Urinary bladder (tissue), 4 donors: ENCODE results near the gene CEACAM21. TPM values are rescaled to one million over a fixed set of nuclear protein-coding genes. Genes with fewer than 3 reads are reported as not detected.

Source experiments
- DNase-seq: peaks from one replicate; pipeline ENCODE4 v3.0.0-alpha.2; 2015; ENCODE audit errors: extremely low spot score
- H3K27ac ChIP-seq: one replicate; pipeline ENCODE4 v1.5.1; 2013; ENCODE audit warnings: low read depth, mild to moderate bottlenecking, moderate library complexity
- H3K36me3 ChIP-seq: one replicate; pipeline ENCODE4 v1.6.1; 2013; ENCODE audit warnings: mild to moderate bottlenecking, moderate library complexity; ENCODE audit not compliant: insufficient read depth
- H3K4me1 ChIP-seq: one replicate; pipeline ENCODE4 v1.6.1; 2013; ENCODE audit warnings: mild to moderate bottlenecking, moderate library complexity; ENCODE audit not compliant: insufficient read depth
- H3K4me3 ChIP-seq: one replicate; pipeline ENCODE4 v1.5.1; 2013; ENCODE audit warnings: low read depth, low read length
- WGBS: extraction: QIAGEN DNeasy Blood & Tissue Kit; methylation state at CpG from one replicate; pipeline ENCODE4 v1.1.7; 2013; 5-methylcytosine and 5-hydroxymethylcytosine counted together
- polyA plus RNA-seq: library from polyadenylated mRNA; stranded (reverse); fragments of 200-250 nt; gene quantifications from one replicate; pipeline ENCODE4 v1.2.3, GENCODE V29; 2013
- total RNA-seq: library from RNA; depleted of rRNA; stranded (reverse); fragments of >200 nt; gene quantifications from one replicate; pipeline ENCODE4 v1.2.3, GENCODE V29; 2014
- donor health status: healthy with polysubstance abuse.
- donor health status: healthy.

Gene CEACAM21
- total RNA-seq (2.1 TPM), polyA plus RNA-seq (0.90 TPM)

- no peak within 1 kb of the TSS for H3K4me3 ChIP-seq
- WGBS: 22% methylated on average over 4 of the region's 4 CpGs
- H3K4me1 ChIP-seq: no peaks in the 10 kb centered on the region
- H3K36me3 ChIP-seq: no peaks in the 10 kb centered on the region
- no peak for DNase-seq
- no peak within 1 kb of the TSS for H3K27ac ChIP-seq
Measured at GRCh38 chr19:41575998-41576397, at the start of gene CEACAM21. Gene CEACAM21, plus strand, starts transcription at chr19:41576166. Its CDS starts 109 bp downstream, at chr19:41576275.

DNA sequence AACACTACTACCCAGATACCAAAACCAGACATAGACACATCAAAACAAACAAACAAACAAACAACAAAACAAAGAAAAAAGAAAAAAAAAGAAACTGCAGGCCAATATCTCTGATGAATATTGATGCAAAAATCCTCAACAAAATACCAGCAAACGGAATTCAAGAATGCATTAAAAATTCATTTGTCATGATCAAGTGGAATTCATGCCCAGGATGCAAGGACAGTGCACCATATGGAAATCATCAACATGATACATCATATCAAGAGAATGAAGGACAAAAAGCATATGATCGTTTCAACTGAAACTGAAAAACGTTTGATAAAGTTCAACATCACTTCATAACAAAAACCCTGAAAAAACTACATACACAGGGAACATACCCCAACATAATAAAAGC lies 48.9 kb upstream of the CEACAM21 start:
- H3K36me3 ChIP-seq: no peaks in the 10 kb centered on the region
- no peak overlapping the region for H3K27ac ChIP-seq
- no peaks in the 10 kb centered on the region for H3K4me1 ChIP-seq
- WGBS: 44% methylated on average over 3 of the region's 3 CpGs
- no peak for DNase-seq
- no peak overlapping the region for H3K4me3 ChIP-seq

DNA sequence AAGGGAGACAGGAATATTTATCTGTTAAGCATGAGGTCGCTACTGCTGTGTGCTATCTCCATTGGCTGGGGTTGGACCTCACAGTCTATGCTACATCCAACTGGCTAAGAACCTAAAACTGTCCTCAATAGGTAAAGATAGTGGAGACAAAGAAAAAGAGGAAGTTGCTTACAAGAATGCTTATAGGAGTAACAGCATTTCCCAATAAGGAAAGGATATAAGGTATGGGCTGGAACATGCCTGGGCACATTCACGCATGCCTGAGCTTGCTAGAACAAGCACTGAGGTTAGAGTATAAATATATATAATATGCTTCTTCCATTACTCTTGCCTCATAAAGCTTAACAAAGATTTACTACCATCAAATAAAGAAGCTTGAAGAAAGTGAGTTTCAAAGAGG lies 47.9 kb upstream of the CEACAM21 start:
- H3K4me3 ChIP-seq: no peak overlapping the region
- no peaks in the 10 kb centered on the region for H3K36me3 ChIP-seq
- no peak overlapping the region for H3K27ac ChIP-seq
- WGBS: 65% methylated on average over 2 of the region's 2 CpGs
- no peak for DNase-seq
- no peaks in the 10 kb centered on the region for H3K4me1 ChIP-seq

GRCh38 chr19:41529484-41530183 lies 46.3 kb upstream of the CEACAM21 start:
- H3K27ac ChIP-seq: no peak overlapping the region
- no peaks in the 10 kb centered on the region for H3K4me1 ChIP-seq
- no peaks in the 10 kb centered on the region for H3K36me3 ChIP-seq
- H3K4me3 ChIP-seq: no peak overlapping the region
- WGBS: 81% methylated on average over 4 of the region's 4 CpGs
- DNase-seq: no peak

- 77% methylated on average over 4 of the region's 4 CpGs for WGBS
- H3K36me3 ChIP-seq: no peaks in the 10 kb centered on the region
- H3K4me1 ChIP-seq: no peaks in the 10 kb centered on the region
- no peak overlapping the region for H3K4me3 ChIP-seq
- no peak for DNase-seq
- H3K27ac ChIP-seq: no peak overlapping the region
Measured at GRCh38 chr19:41530184-41530534, 45.8 kb upstream of the CEACAM21 start.

DNA sequence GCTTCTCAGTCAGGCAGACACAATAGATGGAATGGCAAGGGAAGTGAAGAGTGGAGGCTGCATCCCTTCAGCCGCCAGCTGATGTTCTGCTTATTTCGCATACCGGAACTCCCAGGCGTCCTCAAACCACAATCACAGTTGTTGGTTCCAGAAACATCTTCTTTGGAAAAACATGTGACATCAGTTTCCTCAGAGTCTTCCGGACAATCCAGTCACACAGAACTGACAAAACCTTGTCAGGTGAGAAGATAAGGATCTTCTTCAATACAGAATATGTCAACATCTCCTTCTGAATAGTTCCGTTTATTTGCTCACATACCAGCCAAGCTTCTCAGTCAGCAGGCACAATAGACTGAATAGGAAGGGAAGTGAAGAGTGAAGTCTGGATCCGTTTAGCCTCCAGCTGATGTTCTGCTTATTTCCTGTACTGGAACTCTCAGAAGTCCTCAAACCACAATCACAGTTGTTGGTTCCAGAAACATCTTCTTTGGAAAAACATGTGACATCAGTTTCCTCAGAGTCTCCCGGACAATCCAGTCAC lies 45.1 kb upstream of the CEACAM21 start:
- DNase-seq: no peak
- WGBS: 59% methylated on average over 8 of the region's 8 CpGs
- Histone ChIP-seq H3K4me1 (no peaks in the 10 kb centered on the region), H3K4me3 (no peak overlapping the region), H3K27ac (no peak overlapping the region), H3K36me3 (no peaks in the 10 kb centered on the region)

GRCh38 chr19:41531438-41532311 lies 44.3 kb upstream of the CEACAM21 start:
- no peak overlapping the region for H3K27ac ChIP-seq
- H3K4me1 ChIP-seq: no peaks in the 10 kb centered on the region
- H3K4me3 ChIP-seq: no peak overlapping the region
- 29% methylated on average over 13 of the region's 13 CpGs for WGBS
- peak; percentile 11 for DNase-seq
- H3K36me3 ChIP-seq: no peaks in the 10 kb centered on the region

- DNase-seq: no peak
- H3K4me1 ChIP-seq: no peaks in the 10 kb centered on the region
- no peak overlapping the region for H3K4me3 ChIP-seq
- H3K27ac ChIP-seq: no peak overlapping the region
- H3K36me3 ChIP-seq: no peaks in the 10 kb centered on the region
Measured at GRCh38 chr19:41532526-41532925, 43.4 kb upstream of the CEACAM21 start.

- Histone ChIP-seq H3K4me1 (no peaks in the 10 kb centered on the region), H3K27ac (no peak overlapping the region), H3K4me3 (no peak overlapping the region), H3K36me3 (no peaks in the 10 kb centered on the region)
- DNase-seq: no peak
- WGBS: 13% methylated on average over 1 of the region's 1 CpG
Measured at GRCh38 chr19:41533671-41534215, 42.2 kb upstream of the CEACAM21 start.

DNA sequence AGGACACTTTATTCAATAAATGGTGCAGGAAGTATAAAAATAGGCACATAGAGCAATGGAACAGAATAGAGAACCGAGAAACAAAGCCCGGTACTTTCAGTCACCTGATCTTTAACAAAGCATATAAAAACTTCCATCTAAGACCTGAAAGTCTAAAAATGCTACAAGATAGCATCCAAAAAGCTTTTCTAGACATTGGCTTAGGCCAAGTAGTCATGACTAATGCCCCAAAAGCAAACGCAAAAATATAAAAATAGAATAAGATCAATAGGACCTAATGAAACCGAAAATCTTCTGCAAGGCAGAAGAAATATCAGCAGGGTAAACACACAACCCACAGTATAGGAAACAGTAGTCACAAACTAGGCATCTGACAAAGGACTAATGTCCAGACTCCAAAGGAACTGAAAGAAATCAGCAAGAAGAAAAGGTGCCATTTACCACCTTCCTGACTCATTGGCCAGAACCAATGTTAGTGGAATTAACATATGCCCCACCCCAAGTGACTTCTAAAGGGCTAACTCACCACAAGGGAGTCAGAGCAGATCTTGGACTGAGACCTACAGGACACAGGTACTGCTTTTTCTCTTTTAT lies 40.8 kb upstream of the CEACAM21 start:
- H3K36me3 ChIP-seq: no peaks in the 10 kb centered on the region
- H3K4me3 ChIP-seq: no peak overlapping the region
- H3K4me1 ChIP-seq: no peaks in the 10 kb centered on the region
- WGBS: 68% methylated on average over 4 of the region's 4 CpGs
- DNase-seq: no peak
- no peak overlapping the region for H3K27ac ChIP-seq

DNA sequence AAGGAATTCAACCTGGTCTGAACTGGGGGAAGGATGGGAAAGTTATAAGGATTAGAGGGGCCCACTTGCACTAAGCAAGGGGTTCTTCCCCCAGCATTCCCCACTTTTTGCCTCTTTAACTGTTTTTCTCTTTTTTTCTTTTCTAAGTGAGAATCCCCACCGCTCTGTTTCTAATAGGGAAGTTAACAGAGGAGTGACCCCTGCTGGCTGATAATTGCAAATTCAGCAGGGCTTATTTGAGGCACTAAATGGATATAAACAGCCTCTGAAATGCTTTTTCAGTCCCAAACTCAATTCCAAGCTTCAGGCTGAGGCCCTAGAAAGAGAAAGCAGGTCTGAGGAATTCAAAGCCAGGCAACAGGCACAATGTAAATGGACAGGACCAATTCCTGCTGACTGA lies 38.2 kb upstream of the CEACAM21 start:
- 43% methylated on average over 1 of the region's 1 CpG for WGBS

DNA sequence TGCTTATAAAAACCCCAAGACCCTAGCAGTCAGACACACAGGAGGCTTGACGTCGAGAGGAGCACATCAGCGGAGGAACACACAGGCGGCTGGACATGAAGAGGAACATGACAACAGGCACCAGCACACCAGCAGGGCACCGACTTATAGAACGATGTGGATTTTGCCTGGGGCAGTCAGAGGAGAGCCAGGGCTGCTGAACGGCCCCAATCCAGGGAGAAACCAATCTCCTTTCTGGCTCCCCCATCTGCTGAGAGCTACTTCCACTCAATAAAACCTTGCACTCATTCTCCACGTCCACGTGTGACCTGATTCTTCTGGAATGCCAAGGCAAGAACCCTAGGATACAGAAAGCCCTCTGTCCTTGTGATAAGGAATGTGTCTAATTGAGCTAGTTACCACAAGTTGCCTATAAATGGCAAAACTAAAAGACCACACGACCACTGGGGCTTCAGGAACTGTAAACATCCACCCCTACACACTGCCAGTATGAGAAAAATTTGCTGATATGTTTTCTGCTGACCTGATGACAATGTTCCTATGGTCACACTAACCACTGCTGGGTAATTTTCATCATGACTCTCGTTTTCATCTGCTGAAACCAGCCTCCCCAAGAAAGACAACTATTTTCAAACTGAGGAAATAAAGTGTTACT lies 35.8 kb upstream of the CEACAM21 start:
- no peak for DNase-seq
- H3K4me3 ChIP-seq: no peak overlapping the region
- no peaks in the 10 kb centered on the region for H3K36me3 ChIP-seq
- H3K27ac ChIP-seq: no peak overlapping the region
- 43% methylated on average over 11 of the region's 11 CpGs for WGBS
- H3K4me1 ChIP-seq: no peaks in the 10 kb centered on the region

More for the DNA sequence above, 38.2 kb upstream of the CEACAM21 start:
- Histone ChIP-seq H3K4me1 (no peaks in the 10 kb centered on the region), H3K36me3 (no peaks in the 10 kb centered on the region), H3K4me3 (no peak overlapping the region), H3K27ac (no peak overlapping the region)
- no peak for DNase-seq

DNA sequence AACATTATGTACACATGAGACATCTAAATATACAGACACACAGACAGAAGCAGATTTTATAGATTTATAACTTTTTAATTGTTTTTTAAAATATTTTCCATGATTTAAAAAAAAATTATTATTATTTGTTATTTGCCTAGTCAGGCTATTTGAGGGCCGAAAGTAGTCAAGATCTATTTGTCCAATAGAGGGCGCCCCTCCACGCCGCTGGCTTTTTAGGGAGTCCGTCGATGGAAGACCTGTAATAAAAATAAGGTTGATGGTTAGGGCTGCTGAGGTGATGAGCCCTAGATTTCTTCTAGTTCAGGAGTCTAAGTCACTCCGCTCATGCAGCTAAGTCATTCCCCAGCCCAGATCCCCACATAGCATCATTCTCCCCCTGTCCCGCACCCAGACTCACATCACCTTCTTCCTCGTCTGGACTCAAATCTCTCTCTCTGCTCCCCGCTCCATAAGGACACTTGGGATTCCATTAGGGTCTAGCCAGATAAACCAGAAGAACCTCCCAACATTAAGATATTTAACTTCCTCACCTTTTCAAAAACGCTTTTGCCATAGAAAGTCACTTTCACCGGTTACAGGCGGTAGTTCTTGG lies 33.9 kb upstream of the CEACAM21 start:
- Histone ChIP-seq H3K36me3 (no peaks in the 10 kb centered on the region), H3K4me1 (no peaks in the 10 kb centered on the region), H3K4me3 (no peak overlapping the region), H3K27ac (no peak overlapping the region)
- DNase-seq: no peak
- 49% methylated on average over 13 of the region's 13 CpGs for WGBS
